ENCODE results near the gene LHX6.

DNA sequence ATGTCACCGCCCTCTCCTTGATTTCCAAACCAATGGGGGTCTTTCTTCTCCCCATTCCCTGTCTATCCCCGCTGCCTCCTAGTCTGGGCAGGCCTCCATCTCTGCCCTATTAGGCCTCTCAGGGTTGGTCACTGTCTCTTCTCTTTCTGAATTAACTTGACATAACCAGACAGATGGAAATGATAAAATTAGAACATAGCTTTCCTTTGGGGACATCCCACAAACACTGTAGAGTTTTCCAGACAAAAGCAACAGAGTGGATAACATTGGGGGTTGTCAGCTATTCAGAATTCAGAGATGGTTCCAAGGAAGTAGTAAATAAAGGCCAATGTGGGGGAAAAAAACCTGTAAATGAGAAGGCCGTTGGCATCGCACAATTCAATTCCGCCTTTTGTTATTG lies 24.7 kb downstream of the LHX6 start:
- TF ChIP-seq EZH2 (IDR thresholded peaks at IDR 0.05; ENCODE audit: insufficient read depth, poor library complexity, severe bottlenecking) (no peak), EZH2phosphoT487 (IDR thresholded peaks at IDR 0.05; ENCODE audit: insufficient read depth, low read depth) (no peak)
